Mucosa of descending colon (tissue), 3 donors: ENCODE data around the gene PAXIP1. TPM values are rescaled to one million over a fixed set of nuclear protein-coding genes. Genes with fewer than 3 reads are reported as not detected.
A peak's percentile ranks its signal among the peaks of the same experiment; 100 is the strongest.

Source experiments
- ATAC-seq: fragments of 200-7000 bp; cut with Tn5 transposase; one replicate; pipeline ENCODE4 v1.9.1; 2020; ENCODE audit warnings: mild to moderate bottlenecking, moderate library complexity
- DNase-seq, 3 donors: peaks; one replicate each; pipeline ENCODE4 v3.0.0-alpha.2; 2020
- H3K36me3 ChIP-seq: fragments of 200-600 bp; one replicate; pipeline ENCODE4 v1.8.0; 2021; ENCODE audit warnings: low read depth, mild to moderate bottlenecking
- H3K4me1 ChIP-seq: fragments of 200-600 bp; one replicate; pipeline ENCODE4 v1.8.0; 2021; ENCODE audit warnings: low read depth, mild to moderate bottlenecking
- H3K4me3 ChIP-seq: fragments of 200-600 bp; one replicate; pipeline ENCODE4 v1.8.0; 2021; ENCODE audit warnings: mild to moderate bottlenecking
- H3K9me3 ChIP-seq: fragments of 200-600 bp; one replicate; pipeline ENCODE4 v1.8.0; 2021; ENCODE audit warnings: mild to moderate bottlenecking
- intact Hi-C, 2 donors: fragments of 100-400 bp; cut with DNase I in 1 of 2; cut with micrococcal nuclease in 1 of 2; formaldehyde crosslinking; loops; one replicate each; pipeline versions ENCODE4 v1.11.0 to v1.11.1; 2022; cut with DNase I, micrococcal nuclease
- total RNA-seq, 3 donors: library from RNA; stranded (reverse); fragmentation: NEBNext Ultra II Directional in 2 of 3; extraction: Animal tissue kit (Norgen Biotek cat#: 25700) in 2 of 3; gene quantifications; one replicate each; pipeline versions ENCODE4 v1.2.1 to v1.2.4, GENCODE V29; 2021 to 2023
- TF ChIP-seq, protein P1 (sequence below): fragments of 200-600 bp; IDR thresholded peaks from one replicate; pipeline ENCODE4 v1.8.0; 2022; ENCODE audit warnings: antibody characterized with exemption, mild to moderate bottlenecking
- donor health status: DM: no; HTN: no; CAD: no; lungs with moderate emphysema.
- donor health status: DM: no; HTN: no; CAD: no.
- donor health status: DM: no; HTN: yes; CAD: no.

Gene PAXIP1
- total RNA-seq, 3 donors from 2014 or later: 11.2 to 15.9 (median 11.5) TPM

DNA sequence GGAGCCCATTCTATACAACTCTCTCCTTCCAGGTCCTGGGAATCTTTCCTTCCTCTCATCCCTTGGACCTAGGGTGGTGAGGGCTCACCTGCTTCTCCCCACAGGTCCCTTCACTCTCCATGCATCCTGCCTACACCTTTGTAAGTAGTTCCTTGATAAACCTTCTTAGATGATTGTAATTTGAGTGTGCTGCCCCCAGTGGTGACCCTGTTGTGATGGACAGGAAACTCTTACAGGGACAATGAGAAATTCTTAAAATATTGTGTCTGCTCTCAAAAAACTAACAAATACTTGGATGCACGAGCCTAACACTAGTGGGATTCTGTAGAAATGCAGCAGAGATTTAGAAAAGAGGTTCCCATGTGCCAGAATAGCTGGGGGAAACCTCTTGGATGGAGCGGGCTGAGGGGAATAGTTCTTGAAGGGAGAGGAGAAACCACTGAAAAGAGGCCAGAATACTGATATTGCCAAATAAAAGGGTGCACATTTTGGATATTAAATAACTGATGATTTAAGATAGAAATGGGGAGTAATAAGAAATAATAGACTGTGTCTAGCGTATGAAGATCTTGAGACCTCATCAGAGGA, 6.7 kb upstream of the PAXIP1 start:
- no peaks in the 10 kb centered on the region for H3K9me3 ChIP-seq
- H3K4me3 ChIP-seq: no peak overlapping the region
- ATAC-seq (no peak), DNase-seq (peak in 1 of 3 donors; percentile 38)
- TF ChIP-seq, protein P1, sequence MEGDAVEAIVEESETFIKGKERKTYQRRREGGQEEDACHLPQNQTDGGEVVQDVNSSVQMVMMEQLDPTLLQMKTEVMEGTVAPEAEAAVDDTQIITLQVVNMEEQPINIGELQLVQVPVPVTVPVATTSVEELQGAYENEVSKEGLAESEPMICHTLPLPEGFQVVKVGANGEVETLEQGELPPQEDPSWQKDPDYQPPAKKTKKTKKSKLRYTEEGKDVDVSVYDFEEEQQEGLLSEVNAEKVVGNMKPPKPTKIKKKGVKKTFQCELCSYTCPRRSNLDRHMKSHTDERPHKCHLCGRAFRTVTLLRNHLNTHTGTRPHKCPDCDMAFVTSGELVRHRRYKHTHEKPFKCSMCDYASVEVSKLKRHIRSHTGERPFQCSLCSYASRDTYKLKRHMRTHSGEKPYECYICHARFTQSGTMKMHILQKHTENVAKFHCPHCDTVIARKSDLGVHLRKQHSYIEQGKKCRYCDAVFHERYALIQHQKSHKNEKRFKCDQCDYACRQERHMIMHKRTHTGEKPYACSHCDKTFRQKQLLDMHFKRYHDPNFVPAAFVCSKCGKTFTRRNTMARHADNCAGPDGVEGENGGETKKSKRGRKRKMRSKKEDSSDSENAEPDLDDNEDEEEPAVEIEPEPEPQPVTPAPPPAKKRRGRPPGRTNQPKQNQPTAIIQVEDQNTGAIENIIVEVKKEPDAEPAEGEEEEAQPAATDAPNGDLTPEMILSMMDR: no peak
- H3K4me1 ChIP-seq: peaks cover 4% of the 10 kb centered on the region
- intact Hi-C loops: no loop called here
- no peaks in the 10 kb centered on the region for H3K36me3 ChIP-seq

DNA sequence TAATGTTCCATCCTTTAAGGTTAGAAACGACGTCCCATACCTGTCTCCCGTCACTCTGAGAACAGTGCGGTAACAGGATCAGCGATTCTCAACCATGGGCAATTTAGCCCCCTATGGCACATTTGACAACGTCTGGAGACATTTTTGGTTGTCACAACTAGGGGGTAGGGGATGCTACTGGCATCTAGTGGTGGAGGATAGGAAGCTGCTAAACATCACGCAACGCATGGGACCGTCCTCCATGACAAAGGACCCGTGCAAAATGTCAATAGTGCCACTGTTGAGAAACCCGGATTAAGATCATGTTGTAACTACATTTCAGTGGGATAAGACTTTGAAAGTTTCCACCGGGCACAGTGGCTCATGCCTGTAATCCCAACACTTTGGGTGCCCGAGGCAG, 5.0 kb upstream of the PAXIP1 start:
- TF ChIP-seq, protein P1: no peak
- no peak for DNase-seq
- ATAC-seq: no peak
- Histone ChIP-seq H3K4me3 (no peak overlapping the region), H3K9me3 (no peaks in the 10 kb centered on the region), H3K36me3 (no peaks in the 10 kb centered on the region), H3K4me1 (peaks cover 6% of the 10 kb centered on the region)
- intact Hi-C loops: no loop called here

GRCh38 chr7:155003376-155004214, 671 bp upstream of the PAXIP1 start:
- peak; percentile 81 to 90 (median 87) for DNase-seq
- TF ChIP-seq, protein P1: no peak
- intact Hi-C loops: no loop called here
- H3K9me3 ChIP-seq: no peaks in the 10 kb centered on the region
- peaks cover 10% of the 10 kb centered on the region for H3K4me1 ChIP-seq
- no peaks in the 10 kb centered on the region for H3K36me3 ChIP-seq
- H3K4me3 ChIP-seq: peak overlapping the region; percentile 94
- peak; percentile 98 for ATAC-seq

- peak; percentile 40 to 72 (median 62) for DNase-seq
- Histone ChIP-seq H3K36me3 (no peaks in the 10 kb centered on the region), H3K4me1 (peaks cover 10% of the 10 kb centered on the region), H3K9me3 (no peaks in the 10 kb centered on the region), H3K4me3 (peak overlapping the region; percentile 94)
- TF ChIP-seq, protein P1: no peak
- ATAC-seq: peak; percentile 37
- intact Hi-C loops: no loop called here
Observed at GRCh38 chr7:155002411-155003091, 373 bp downstream of the PAXIP1 start.

DNA sequence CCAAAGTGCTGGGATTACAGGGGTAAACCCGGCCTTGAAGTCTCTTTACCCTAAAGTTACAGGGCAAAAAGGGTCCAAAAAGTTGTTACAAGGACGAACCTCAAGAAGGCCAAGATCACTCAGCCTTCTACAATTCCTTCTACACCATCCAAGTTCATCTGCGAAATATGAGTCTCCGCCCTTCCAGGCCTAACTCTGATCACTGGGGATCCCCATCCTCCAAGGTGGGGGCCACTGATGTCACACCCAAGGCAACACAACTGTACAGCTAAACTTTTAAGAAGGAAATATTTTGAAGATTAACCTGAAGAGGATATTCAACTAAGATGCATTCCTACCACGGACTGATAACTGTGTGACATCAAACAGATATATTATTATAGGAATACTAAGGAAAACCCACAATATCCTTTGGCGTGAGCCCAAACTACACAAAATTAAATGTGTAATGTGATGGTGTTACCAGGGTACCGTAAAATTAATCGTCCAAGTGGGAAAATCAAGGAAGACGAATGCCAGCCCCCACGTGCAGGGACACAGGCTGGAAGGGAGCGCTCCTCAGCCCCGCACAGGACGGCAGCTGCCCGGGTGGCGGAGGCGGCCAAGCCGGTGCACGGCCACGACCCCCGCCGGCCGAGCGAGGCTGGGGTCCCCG, 1.0 kb downstream of the PAXIP1 start:
- H3K9me3 ChIP-seq: no peaks in the 10 kb centered on the region
- TF ChIP-seq, protein P1: no peak
- intact Hi-C loops: no loop called here
- H3K4me1 ChIP-seq: peaks cover 10% of the 10 kb centered on the region
- DNase-seq (peak in 1 of 3 donors; percentile 16), ATAC-seq (no peak)
- no peaks in the 10 kb centered on the region for H3K36me3 ChIP-seq
- peak overlapping the region; percentile 94 for H3K4me3 ChIP-seq
